Left kidney (tissue), 8 donors: ENCODE measurements around the gene HCLS1. TPM values are rescaled to one million over a fixed set of nuclear protein-coding genes. Genes with fewer than 3 reads are reported as not detected.
"Not testable (repeated sequence)": the region's sequence is repeated elsewhere in the genome, so short reads cannot be mapped to it uniquely, and the experiment has no call there.

Experiments used
- DNase-seq: peaks from one replicate; pipeline ENCODE4 v3.0.0-alpha.2; 2013
- long read RNA-seq, 8 donors: transcript quantifications; one replicate each; lab custom pipeline, GENCODE V29; 2026
- polyA plus RNA-seq: library from polyadenylated mRNA; unstranded; fragments of 120-200 nt; gene quantifications from one replicate; pipeline ENCODE4 v1.2.1, GENCODE V29; 2013; ENCODE audit not compliant: insufficient read length

The HCLS1 gene
- 5.9 TPM for polyA plus RNA-seq
- long read RNA-seq, donor 1 = 0 reads
- long read RNA-seq, donor 2, partial matches to known transcripts = 0 of 1 reads
- long read RNA-seq, donor 2, other reads (novel, unspliced or antisense) = 0 of 1 reads
- long read RNA-seq, donor 3, partial matches to known transcripts = 0 of 2 reads
- long read RNA-seq, donor 3, other reads (novel, unspliced or antisense) = 0 of 2 reads
- long read RNA-seq, donor 4 = 0 reads
- long read RNA-seq, donor 5, partial matches to known transcripts = 0 of 4 reads
- long read RNA-seq, donor 5, other reads (novel, unspliced or antisense) = 0 of 4 reads
- long read RNA-seq, donor 6, partial matches to known transcripts = 0 of 2 reads
- long read RNA-seq, donor 6, other reads (novel, unspliced or antisense) = 0 of 2 reads
- long read RNA-seq, donor 7, partial matches to known transcripts = 0 of 2 reads
- long read RNA-seq, donor 7, other reads (novel, unspliced or antisense) = 0 of 2 reads
- long read RNA-seq, donor 8 = 0 reads

GRCh38 chr3:121660356-121661171 lies at the start of gene HCLS1:
TSS of gene HCLS1 (minus strand) at chr3:121660903. CDS start at chr3:121658347, 2,556 bp downstream.
- no peak for DNase-seq

- no peak for DNase-seq
Observed at GRCh38 chr3:121710347-121710746, 49.6 kb upstream of the HCLS1 start.

- DNase-seq = no peak
Observed at GRCh38 chr3:121707531-121708273, 47.0 kb upstream of the HCLS1 start.

- no peak for DNase-seq
Observed at GRCh38 chr3:121705541-121705940, 44.8 kb upstream of the HCLS1 start.

- DNase-seq = no peak
Observed at GRCh38 chr3:121703973-121704372, 43.3 kb upstream of the HCLS1 start.

GRCh38 chr3:121698901-121699300 lies 38.2 kb upstream of the HCLS1 start:
- no peak for DNase-seq

GRCh38 chr3:121698476-121698875 lies 37.8 kb upstream of the HCLS1 start:
- DNase-seq = no peak

GRCh38 chr3:121696186-121696585 lies 35.5 kb upstream of the HCLS1 start:
- no peak for DNase-seq

GRCh38 chr3:121692010-121692699 lies 31.5 kb upstream of the HCLS1 start:
- DNase-seq = no peak

- DNase-seq = no peak
Observed at GRCh38 chr3:121690777-121691405, 30.2 kb upstream of the HCLS1 start.

- DNase-seq = not testable (repeated sequence)
Observed at GRCh38 chr3:121688747-121689146, 28.0 kb upstream of the HCLS1 start.

GRCh38 chr3:121681792-121682191 lies 21.1 kb upstream of the HCLS1 start:
- DNase-seq = no peak

GRCh38 chr3:121677141-121677540 lies 16.4 kb upstream of the HCLS1 start:
- no peak for DNase-seq

- no peak for DNase-seq
Observed at GRCh38 chr3:121670676-121671075, 10.0 kb upstream of the HCLS1 start.

- no peak for DNase-seq
Observed at GRCh38 chr3:121667333-121667732, 6.6 kb upstream of the HCLS1 start.

GRCh38 chr3:121665488-121665887 lies 4.8 kb upstream of the HCLS1 start:
- no peak for DNase-seq

GRCh38 chr3:121663171-121663847 lies 2.6 kb upstream of the HCLS1 start:
- DNase-seq = no peak

- no peak for DNase-seq
Observed at GRCh38 chr3:121662742-121663141, 2.0 kb upstream of the HCLS1 start.

GRCh38 chr3:121661376-121661775 lies 673 bp upstream of the HCLS1 start:
- DNase-seq = no peak

GRCh38 chr3:121659586-121659985 lies 1.1 kb downstream of the HCLS1 start:
- no peak for DNase-seq
